Measurements from ENCODE around the gene MELTF.

The MELTF gene

DNA sequence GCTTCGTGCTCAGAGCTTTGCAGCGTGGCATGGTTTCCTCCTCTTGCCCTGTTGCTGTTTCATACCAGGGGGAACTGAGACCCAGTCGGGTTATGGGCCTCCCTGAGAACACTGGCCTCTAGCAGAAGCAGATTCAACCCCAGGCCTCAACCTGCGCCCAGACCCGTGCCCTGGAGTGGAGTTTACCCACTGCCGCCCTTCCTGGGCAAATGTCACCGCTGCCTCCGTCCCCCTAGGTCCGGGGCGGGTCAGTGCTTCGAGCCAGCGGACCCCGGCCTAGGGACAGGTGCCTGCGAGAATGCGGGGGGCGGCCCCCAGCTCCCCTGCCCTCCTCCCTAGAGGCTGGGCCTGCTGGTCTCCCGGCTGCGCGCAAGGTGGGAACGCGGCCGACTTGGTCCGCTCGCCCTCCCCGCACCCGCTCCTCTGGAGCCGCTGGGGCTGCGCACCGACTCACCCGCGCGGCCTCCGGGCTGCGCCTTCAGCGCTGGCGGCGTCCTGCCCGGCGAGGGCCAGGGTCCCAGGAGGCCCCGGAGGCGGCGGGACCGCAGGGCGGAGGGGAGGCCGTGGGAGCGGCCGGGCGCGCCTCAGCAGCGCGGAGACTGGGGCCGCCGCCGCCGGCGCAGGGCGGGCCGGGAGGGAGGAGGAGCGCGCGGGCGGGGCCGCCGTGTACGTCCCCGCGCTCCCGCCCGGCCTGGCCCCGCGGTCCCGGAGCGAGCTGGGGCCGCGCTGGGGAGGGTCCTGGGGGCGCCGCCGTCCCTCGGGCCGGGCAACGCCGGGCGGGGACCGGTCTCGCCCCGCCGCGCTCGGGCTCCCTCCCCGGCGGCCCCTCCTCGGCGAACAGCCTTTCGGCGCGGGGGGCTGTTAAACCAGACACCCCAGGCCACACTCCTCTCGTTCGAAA is 61.1 kb downstream of the MELTF start, which contains the start of gene PIGZ:
Gene PIGZ (minus strand): TSS at position 601 of the 901 bp plus-strand sequence. CDS start 16,802 bp downstream, outside the sequence.
- DNase-seq (ENCODE audit: low spot score), result no peak

DNA sequence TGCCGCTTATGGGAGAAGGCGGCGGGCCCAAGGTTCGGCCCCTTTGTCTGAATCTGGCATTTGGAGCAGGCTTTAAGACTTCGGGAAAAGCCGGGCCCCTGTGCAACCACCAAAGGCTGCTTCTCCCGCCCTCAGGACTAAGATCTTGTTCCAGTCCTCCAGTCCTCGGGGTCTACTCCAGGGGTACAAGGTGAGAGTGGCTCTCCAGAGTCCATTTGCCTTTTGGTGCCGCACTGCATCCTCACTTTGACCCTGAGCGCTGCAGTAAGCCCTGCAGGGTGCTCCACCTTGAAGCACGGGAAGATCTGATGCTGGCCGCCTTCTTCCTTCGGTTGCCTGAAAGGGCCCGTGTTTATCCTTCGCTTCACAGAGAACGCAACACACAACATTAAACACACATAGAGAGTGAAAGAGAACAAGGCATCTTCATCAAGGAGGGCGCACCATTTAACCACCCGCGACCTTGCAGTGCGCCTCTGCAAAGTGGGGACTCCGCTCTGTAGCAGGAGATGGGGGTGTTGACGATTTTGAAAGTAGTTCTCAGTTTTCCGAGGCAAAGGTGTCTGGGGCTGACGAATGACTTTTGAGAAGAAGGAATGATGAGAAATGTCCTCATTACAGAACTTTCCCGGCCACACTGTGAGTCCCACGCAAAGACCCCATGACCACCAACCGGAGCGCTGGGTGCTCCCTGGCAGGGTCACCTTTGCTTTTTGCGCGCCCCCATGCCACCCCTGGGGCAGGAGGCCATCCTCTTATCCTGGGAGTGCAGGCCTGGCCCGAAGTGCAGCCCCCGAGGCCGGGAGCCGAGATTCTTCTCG is 62.0 kb downstream of the MELTF start:
- DNase-seq (ENCODE audit: low spot score), result no peak

DNA sequence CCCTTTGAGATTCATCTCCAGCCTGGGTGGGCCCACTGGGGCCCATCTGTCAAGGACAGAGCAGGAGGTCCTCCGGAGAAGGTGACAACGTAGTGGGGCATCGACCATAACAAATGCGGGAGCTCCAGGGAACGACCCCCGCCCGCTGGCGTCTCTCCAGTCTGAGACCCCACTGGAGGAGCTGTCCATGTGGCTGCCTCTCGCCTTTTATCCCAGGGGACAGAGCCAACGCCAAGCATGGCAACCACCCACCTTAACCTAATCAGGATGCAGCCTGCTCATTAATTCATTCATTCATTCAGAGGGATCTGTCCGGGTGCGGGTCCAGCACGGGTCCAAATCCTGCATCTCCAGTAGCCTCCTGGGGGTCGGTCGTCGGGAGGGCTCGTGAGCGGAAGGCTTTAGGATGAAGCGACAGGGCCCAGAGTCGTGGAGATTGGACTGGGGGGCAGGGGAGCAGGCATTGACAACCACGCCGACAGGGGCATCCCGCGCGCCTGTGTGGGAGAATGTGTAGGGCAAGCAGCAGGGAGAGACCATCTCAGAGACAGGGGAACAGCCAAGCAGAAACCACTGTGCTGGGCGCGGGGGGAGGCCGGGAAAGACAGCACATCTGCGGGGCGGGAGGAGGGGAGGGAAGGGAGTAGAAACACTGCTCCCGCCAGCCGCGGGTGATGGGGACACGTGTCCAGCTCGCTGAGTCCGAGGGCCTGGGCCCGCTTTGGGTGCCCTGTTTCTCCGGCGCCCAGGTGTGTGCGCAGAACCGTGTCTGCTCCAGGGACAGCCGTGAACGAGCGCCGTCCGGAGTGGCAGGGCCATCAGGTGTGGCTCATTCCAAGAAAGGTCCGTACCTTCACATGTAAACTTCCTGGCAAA is 62.9 kb downstream of the MELTF start:
- DNase-seq (ENCODE audit: low spot score), result no peak

DNA sequence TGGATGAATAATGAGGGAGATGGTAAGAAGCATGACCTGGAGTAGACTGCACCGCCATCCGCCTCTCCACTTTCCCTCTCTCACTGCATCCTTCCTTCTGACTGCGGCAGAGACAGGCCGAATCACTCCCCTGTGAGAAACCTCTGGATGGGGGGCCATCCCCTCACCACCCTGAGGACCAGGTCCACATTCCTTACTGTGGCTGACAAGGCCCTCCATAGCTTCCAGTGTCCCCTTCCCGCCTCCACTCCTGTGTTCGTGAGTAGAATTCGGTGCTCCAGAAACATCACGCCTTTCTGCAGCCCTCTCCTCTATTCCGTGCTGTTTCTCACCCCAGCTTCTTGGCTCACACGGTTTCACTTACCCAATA is 63.8 kb downstream of the MELTF start:
- DNase-seq (ENCODE audit: low spot score), result no peak

DNA sequence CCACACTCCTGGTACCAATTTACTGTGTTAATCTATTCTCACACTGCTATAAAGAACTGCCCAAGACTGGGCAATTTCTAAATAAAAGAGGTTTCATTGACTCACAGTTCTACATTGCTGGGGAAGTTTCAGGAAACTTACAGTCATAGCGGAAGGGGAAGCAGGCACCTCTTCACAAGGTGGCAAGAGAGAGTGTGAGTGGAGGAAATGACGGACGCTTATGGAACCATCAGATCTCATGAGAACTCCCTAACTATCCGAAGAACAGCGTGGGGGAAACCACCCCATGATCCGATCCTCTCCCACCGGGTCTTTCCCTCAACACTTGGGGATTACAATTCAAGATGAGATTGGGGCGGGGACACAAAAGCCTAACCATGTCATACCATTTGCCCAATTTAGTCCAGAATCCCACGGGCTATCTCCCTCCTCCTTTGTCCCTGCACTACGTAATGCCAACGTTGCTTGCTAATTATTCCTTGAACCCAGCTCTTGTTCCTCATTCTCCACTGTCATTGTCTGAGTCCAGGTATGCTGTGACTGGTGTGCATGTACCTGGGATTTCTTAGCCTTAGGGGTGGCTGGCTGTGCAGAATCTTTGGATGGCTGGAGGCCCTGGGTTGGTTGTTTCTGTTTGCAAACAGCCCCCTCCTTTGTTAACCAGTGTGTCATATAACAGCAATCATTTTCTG is 64.4 kb downstream of the MELTF start:
- DNase-seq (ENCODE audit: low spot score), result no peak

DNA sequence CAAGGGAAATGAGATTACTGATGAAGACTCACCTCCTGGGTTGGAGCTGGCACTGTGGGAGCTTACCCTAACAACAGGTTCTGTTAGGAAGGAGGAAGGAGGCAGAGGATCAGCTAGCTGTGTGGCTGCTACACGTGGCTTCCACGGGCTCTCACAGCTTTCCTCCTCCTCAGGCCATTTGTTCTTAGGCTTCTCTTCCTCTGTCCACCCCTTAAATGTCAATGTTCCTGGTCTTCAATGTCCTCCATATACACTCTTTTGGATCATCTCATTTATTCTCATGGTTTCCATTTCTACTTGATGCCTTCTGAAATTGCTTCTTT is 66.0 kb downstream of the MELTF start:
- no peak for DNase-seq (ENCODE audit: low spot score)

DNA sequence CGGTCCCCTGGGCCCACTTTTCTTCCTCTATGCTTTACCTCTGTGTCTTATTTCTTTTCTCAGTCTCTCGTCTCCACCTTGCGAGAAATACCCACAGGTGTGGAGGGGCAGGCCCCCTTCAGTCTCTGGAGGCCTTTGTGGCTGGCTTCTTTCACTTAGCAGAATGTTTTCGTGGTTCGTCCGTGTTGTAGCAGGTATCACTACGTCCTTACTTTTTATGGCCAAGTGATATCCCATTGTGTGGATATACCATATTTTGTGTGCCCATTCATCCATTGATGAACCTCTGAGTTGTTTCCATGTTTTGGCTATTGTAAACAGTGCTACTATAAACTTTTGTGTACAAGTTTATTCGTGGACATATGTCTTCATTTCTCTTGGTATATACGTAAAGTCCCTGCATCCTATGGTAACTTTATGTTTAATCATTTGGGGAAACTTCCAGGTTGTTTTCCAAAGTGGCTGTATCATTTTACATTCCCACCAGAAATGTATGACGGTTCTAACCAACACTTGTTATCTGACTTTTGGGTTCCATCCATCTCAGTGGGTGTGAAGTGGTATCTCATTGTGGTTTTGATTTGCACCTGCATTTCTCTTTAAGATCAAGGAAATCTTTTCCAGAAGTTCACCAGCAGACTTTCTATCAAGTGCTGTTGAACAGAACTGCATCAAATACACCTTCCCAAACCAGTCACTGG is 66.5 kb downstream of the MELTF start:
- no peak for DNase-seq (ENCODE audit: low spot score)

DNA sequence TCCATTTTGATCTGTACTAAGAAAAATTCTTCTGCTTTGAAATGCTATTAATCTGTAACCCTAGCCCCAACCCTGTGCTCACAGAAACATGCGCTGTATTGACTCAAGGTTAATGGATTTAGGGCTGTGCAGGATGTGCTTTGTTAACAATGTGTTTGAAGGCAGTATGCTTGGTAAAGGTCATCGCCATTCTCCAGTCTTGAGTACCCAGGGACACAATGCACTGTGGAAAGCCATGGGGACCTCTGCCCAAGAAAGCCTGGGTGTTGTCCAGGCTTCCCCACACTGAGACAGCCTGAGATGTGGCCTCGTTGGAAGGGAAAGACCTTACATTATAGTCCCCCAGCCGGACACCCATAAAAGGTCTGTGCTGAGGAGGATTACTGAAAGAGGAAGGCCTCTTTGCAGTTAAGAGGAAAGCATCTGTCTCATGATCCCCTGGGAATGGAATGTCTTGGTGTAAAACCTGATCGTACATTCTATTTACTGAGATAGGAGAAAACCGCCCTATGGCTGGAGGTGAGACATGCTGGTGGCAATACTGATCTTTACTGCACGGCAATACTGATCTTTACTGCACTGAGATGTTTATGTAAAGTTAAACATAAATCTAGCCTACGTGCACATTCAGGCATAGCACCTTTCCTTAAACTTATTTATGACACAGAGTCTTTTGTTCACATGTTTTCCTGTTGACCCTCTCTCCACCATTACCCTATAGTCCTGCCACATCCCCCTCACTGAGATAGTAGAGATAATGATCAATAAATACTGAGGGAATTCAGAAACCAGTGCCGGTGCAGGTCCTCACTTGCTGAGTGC is 67.3 kb downstream of the MELTF start:
- DNase-seq (ENCODE audit: low spot score), result no peak

DNA sequence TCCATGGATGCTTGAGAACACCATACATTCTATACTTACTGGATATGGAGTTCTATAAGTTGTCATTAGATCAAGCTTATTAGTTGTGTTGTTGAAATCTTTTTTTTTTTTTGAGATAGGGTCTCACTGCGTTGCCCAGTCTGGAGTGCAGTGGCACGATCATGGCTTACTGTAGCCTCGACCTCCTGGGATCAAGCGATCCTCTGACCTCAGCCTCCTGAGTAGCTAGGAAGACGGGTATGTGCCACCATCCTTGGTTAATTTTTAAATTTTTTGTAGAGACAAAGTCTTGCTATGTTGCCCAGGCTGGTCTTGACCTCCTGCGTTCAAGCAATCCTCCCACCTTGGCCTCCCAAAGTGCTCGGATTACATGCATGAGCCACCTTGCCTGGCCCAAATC is 74.8 kb downstream of the MELTF start:
- DNase-seq (ENCODE audit: low spot score), result no peak

All from kidney capillary endothelial cell (primary cell).